ENCODE measurements around the gene KIF26A.
"Not testable (repeated sequence)": the region's sequence is repeated elsewhere in the genome, so short reads cannot be mapped to it uniquely, and the experiment has no call there.

Gene KIF26A

DNA sequence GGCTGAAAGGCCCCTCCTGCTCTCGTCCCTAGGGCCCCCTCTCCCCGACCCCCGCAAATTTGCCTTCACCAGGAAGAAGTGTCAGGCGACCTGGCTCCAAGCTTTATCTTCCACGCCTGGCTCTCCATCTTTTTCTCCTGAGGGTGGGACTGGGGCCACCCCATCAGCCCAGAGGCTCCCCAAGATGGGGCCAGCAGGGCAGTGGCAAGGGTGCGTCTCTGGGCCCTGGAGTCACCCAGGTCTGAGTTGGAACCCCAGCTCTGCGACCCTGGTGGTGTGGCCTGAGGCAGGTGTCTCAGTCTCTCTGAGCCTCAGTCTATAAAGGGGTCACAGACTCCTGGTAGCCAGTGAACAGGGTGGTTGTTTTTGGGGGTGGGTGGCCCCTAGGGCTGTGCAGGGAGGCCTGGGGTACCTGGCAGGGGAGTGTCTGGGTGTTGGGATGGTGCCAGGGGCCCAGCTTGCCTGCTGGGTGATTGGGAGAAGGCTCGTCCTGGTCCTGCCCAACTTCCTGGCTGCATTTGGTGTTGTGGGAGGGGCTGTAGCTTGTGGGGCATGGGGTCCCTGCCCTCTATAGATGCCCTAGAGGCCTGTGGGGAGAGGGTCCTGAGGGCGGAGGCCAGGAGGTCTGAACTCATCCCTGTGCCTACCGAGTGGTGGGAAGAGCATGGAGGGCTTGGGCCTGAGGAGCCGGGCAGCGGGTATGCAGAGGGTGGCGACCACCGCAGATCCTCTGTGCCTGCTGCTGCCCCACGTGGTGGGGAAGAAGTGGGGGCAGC is 7.6 kb downstream of the KIF26A start:
- no peak for DNase-seq

- no peak for DNase-seq
Observed at GRCh38 chr14:104146651-104147345, 8.4 kb downstream of the KIF26A start.

- no peak for DNase-seq
Observed at GRCh38 chr14:104147346-104148125, 9.1 kb downstream of the KIF26A start.

- DNase-seq = no peak
Observed at GRCh38 chr14:104148433-104149277, 10.3 kb downstream of the KIF26A start.

DNA sequence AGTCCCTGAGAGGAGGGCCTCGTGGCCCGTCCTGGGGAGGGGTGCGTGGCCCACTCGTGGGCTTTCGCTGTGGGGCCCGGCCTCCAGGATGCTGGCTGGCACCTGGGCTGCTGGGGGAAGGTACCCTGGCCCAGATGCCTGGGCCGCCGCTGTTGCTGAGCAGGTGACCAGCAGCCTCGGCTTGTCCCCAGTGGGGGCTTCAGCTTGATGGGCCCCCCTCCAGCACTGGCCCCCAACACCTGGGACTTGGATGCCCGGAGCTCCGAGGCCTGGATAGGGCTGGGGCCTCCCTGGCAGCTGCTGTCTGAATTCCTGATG is 10.8 kb downstream of the KIF26A start:
- DNase-seq = no peak

DNA sequence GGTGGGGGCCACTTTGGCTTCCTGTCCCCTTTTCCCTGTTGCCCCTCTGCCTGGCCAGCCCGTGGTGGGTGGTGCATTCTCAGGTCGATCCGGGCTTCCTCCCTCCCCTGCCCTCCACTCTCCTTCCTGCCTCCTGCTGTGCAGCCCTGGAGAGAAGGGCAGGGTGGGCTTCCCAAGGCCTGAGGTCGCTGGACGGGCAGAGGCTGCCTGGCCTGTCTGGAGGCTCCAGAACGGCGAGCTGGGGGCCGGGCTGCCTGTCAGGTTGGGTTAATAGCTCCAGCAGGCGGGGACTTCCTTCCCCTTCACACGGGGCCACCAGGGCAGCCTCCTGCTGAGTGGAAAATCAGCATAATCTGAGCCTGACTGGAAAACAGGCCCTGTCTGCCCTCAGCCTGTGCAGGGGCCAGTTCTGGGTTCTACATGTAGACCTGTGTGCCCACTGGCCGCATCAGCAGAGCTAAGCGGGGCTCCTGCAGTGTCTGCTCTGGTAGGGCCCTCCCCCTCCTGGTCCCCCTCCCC is 11.3 kb downstream of the KIF26A start:
- no peak for DNase-seq

DNA sequence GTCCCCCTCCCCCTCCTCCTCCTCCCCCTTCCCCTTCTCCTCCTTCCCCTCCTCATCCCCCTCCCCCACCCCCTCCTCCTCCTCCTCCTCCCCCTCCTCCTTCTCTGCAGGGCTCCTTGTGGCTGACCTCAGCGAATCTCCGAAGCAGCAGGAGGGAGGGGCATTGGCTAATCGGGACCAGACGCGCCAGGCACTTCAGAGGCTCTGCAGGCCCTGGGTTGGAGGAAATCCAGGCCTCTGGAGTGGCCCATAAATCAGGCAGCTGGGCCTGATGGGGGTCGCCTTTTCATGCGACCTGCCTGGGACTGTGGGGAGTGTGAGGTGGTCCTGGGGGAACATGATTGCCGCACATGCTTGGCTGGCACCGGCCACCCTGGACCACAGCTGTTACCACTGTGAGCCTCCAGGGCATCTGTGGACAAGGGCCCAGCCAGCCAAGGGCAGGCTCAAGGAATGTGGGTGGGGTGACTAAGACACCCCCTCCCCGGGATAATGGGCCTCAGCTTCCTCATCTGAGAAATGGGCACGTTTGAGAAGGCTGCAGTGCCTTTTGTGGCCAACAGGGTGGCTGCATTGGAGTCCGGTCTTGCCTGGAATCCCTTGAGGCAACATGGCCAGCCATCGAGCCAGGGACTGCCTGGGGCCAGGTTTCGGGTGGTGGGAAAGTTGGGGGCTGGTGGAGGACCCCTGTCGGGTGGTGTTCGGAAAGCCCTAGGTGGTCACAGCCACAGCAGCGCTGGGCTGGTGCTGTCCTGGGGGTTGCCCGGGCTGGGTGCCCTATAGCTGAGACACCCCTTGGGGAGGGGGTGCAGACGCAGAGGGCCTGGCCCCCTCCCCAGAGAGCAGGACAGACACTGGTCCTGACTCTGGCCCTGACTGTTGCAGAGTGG is 12.0 kb downstream of the KIF26A start:
- no peak for DNase-seq

GRCh38 chr14:104151026-104151381 is 12.6 kb downstream of the KIF26A start:
- DNase-seq = no peak

DNA sequence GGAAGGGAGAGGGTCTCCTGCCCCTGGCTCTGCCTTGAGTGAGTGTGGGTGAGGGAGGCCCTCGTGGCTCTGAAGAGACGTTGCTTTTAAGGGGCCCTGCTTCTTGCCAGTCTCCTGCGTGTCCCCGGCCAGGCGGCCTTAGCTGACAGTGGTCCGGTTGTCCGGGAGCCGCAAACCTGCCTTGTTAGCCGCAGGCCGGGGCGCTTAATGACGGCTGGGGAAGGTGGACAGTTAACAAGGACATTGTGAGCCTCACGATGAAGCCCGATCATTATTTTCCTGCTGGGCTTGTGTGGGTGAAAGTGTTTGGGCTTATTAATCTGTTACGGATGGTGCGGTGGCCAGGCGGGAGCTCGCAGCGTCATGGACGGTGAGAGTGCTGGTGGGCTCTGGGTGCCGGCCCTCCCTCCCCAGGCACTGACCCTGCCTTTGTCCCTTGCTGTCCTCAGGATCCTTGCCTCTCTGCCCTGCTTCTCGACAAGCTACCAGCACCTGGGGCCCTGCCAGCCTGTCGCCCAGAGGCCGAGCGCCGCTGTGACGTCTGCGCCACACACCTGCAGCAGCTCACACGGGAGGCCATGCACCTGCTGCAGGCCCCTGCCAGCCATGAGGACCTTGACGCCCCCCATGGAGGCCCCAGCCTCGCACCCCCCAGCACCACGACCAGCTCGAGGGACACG is 13.3 kb downstream of the KIF26A start:
- DNase-seq = no peak

DNA sequence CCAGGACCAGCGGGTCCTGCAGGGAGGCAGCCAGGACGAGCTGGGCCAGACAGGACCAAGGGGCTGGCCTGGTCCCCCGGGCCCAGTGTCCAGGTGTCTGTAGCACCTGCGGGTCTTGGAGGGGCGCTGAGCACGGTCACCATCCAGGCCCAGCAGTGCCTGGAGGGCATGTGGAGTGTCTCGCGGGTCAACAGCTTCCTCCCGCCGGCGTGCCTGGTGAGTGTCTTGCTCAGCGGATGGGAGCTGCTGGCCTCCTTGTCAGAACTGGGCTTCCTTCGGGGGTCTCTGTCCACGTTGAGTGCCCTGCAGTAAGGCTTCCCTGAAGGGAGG is 13.8 kb downstream of the KIF26A start:
- no peak for DNase-seq

DNA sequence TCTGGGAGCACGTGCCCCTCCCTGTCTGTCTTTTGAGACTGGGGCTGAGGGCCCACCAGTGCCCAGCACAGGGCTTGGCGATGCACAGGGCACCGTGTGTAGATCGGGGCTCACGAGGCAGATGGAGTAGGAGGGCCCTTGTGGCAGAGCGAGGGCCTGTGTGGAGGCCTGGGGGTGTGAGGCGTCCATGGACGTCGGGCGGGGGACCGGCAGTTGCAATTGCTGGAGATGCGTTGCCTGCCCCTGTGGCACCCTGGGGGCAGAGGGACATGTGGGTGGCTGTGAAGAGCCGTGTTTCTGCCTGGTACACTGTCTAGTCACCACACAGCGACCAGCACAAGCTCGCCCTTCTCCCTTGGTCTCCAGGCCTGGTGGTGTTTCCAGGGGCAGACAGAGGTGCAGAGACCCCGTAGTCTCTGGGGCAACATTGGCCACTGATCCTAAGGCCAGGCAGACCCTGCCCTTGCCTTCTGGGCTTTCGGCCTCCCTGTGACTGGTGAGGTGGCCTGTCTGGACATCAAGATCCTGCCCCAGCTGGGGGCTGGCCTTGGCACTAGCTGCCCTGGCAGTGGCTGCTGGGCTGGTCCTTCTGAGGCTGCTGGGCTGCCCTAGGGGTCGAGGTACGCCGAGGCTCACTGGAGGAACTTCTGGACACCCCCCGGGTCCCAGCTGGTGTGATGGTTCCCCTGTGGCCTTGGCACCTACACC is 14.5 kb downstream of the KIF26A start:
- no peak for DNase-seq

DNA sequence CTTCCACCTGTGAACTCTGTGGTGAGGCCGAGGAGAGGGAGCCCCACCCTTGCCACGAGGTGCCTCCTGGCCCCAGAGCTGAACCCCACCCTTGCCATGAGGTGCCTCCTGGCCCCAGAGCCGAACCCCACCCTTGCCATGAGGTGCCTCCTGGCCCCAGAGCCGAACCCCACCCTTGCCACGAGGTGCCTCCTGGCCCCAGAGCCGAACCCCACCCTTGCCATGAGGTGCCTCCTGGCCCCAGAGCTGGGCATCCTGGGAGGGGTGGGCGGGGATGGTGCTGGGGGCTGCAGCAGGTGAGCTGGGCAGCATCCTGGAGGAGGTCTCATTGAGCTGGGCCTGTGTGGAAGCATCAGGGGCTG is 15.0 kb downstream of the KIF26A start:
- not testable (repeated sequence) for DNase-seq

DNA sequence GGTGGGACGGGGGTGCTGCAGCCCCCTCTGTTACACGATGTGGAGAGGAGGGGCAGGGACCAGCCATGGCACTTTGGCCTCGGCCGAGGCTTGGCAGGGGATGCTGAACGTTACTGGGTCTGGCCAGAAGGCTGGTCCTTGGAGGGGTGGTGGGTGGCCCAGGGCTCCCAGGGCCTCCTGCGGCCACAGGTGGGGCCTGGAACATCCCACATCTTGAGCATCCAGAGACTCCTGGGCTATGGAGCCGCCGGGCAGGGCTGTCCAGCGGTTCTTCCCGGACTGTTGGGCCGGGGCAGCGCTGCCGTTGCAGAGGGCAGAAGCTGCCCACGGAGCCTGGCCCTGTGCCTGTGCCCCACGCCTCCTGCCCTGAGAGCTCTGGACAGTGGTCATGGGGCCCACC is 15.9 kb downstream of the KIF26A start:
- DNase-seq = no peak

GRCh38 chr14:104155513-104155912 is 17.1 kb downstream of the KIF26A start:
- DNase-seq = no peak

DNA sequence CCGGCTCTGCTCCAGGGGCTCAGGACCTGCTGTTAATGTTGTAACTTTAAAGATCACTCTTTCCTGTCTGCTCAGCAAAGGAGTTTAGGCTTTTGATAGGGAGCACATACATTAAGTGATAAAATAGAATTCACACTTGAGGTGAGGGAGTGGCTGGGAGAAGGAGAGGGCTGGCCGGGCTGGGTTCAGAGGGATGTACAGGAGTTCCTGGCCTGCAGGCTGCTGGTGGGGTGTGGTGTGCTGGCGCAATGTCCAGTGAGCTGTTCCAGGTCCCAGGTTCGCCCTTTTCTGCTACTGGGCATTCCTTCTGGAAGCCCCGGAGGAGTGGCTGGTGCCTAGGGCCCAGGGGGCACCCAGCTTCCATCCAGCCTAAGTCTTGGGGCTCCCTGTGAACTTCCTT is 17.8 kb downstream of the KIF26A start:
- no peak for DNase-seq

- no peak for DNase-seq
Observed at GRCh38 chr14:104157016-104157928, 18.9 kb downstream of the KIF26A start.

DNA sequence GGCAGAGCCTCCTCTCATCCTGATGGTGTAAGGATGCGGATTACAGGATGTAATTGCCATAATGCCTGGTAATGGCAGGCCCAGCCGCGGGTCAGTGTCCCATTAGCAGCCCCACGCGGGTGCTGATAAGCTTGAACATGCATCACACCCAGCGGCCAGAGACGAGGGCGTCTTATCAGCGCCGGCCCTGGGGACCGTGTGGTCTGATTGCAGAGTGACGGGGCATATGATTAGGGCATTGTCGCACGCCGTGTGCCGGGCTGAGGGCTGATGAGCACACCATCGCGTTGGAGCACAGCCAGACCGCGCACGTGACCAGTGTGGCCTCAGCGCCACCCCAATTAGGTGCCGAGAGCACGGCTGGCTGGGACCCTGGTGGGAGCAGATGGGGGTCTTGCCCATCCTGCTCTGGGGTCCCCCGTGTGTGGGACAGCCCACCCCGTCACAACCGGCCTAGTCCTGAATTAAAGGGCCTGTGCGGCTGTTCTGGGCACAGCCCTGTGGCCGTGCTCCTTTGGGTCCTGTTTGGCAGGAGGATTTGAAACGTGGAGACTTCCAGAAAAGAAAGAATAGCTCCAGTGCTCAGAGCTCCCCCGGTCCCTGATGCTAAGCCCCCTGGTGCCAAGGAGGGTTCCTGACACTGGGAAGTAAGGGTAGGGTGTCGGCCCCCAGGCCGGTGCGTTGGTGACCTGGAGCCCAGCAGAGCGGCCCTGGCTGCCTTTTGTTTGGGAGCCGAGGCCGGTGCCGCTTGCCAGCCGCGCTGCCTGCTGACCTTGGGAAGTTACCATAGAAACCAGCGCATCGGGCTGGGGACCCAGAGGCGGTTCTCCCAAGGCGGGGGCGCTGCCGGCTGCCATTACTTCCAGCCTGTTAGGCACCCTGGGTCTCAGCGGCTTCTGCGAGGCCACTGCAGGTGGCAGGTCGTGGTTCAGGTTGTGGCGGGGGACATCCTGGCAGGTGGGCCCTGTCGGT is 20.7 kb downstream of the KIF26A start:
- DNase-seq = no peak

GRCh38 chr14:104159990-104160389 is 21.6 kb downstream of the KIF26A start:
- no peak for DNase-seq
